A549 (cell line): ENCODE measurements around the gene RAB3IP. TPM values are rescaled to one million over a fixed set of nuclear protein-coding genes. Genes with fewer than 3 reads are reported as not detected.

Experiments
- ATAC-seq, 2 experiments: fragments of 200-7000 bp in 1 of 2; fragments of >200 bp in 1 of 2; cut with Nextera tagmentation in 1 of 2; cut with Tn5 transposase in 1 of 2; 3 replicates each; pipeline versions ENCODE4 v1.8.0 to v1.9.1; 2018 to 2020; ENCODE audit warnings: mild to moderate bottlenecking in 1 of 2, moderate library complexity in 1 of 2
- CTCF ChIA-PET: fragments of 300-600 bp; sonication (Branson Sonifier 250); formaldehyde crosslinking; extraction: SDS; loops from one replicate; lab custom pipeline; 2021; ENCODE audit warnings: antibody characterized with exemption, inconsistent platforms; lab: Yijun Ruan, JAX
- POLR2A ChIA-PET: fragments of 350-600 bp; formaldehyde crosslinking; extraction: SDS; loops from one replicate; lab custom pipeline; 2021; ENCODE audit warnings: antibody characterized with exemption, inconsistent platforms; lab: Yijun Ruan, JAX
- DNase-seq, 2 experiments: peaks; one replicate each; pipeline versions ENCODE4 v3.0.0 to v3.0.0-alpha.2; 2011 to 2016; ENCODE audit warnings: low read depth in 1 of 2, low spot score in 1 of 2
- FAIRE-seq: peaks from 2 replicates; lab custom pipeline; 2011; peaks lifted over from hg19 to GRCh38; lab: Jason Lieb, UNC
- H3K27ac ChIP-seq, 2 experiments: fragments of >200 bp; sonication (Bioruptor Twin); formaldehyde crosslinking; 3 replicates each; pipeline ENCODE4 v1.5.1; 2016 to 2017
- H3K4me1 ChIP-seq: fragments of >200 bp; sonication (Bioruptor Twin); formaldehyde crosslinking; 3 replicates; pipeline ENCODE4 v1.6.1; 2016
- H3K4me2 ChIP-seq: fragments of >200 bp; sonication (Bioruptor Twin); formaldehyde crosslinking; 3 replicates; pipeline ENCODE4 v1.6.1; 2016
- H3K4me3 ChIP-seq: fragments of >200 bp; sonication (Bioruptor Twin); formaldehyde crosslinking; 3 replicates; pipeline ENCODE4 v1.5.1; 2016
- H3K9me3 ChIP-seq: fragments of >200 bp; sonication (Bioruptor Twin); formaldehyde crosslinking; 3 replicates; pipeline ENCODE4 v1.6.1; 2016
- CBX2 ChIP-seq: fragments of 200-600 bp; sonication (generic); IDR thresholded peaks from 2 replicates; pipeline ENCODE4 v1.6.1; 2016; ENCODE audit warnings: low read depth, mild to moderate bottlenecking, borderline replicate concordance
- CEBPB ChIP-seq, 2 experiments: fragments of >200 bp in 1 of 2; sonication (Bioruptor Twin) in 1 of 2; formaldehyde crosslinking in 1 of 2; IDR thresholded peaks; 2 replicates each; pipeline ENCODE4 v1.6.1; 2012 to 2016
- EHF ChIP-seq: fragments of 250-450 bp; sonication (Bioruptor Pico); IDR thresholded peaks from 2 replicates; pipeline ENCODE4 v1.5.0; 2020; ENCODE audit warnings: mild to moderate bottlenecking
- FOSL2 ChIP-seq, 2 experiments: fragments of 450-650 bp in 1 of 2; fragments of >200 bp in 1 of 2; sonication (Bioruptor Twin) in 1 of 2; formaldehyde crosslinking; IDR thresholded peaks; 2 replicates each; pipeline versions ENCODE4 v1.5.0 to v1.6.1; 2016 to 2020; ENCODE audit warnings: mild to moderate bottlenecking in 1 of 2, moderate library complexity in 1 of 2
- HES2 ChIP-seq: fragments of >200 bp; sonication (Bioruptor Twin); formaldehyde crosslinking; IDR thresholded peaks from 2 replicates; pipeline ENCODE4 v1.6.1; 2016
- HEYL ChIP-seq: fragments of 250-450 bp; sonication (Bioruptor Pico); IDR thresholded peaks from 2 replicates; pipeline ENCODE4 v1.8.0; 2021; ENCODE audit warnings: mild to moderate bottlenecking, moderate library complexity
- JUN ChIP-seq, 2 experiments: fragments of >200 bp; sonication (Bioruptor Twin); formaldehyde crosslinking; IDR thresholded peaks; 2 replicates in 1 of 2; 3 replicates in 1 of 2; pipeline ENCODE4 v1.6.1; 2016 to 2017
- KDM1A ChIP-seq: fragments of 200-600 bp; sonication (generic); IDR thresholded peaks from 2 replicates; pipeline ENCODE4 v1.6.1; 2016; ENCODE audit warnings: low read depth, mild to moderate bottlenecking
- NR3C1 ChIP-seq: fragments of >200 bp; sonication (Bioruptor Twin); formaldehyde crosslinking; IDR thresholded peaks from 3 replicates; pipeline ENCODE4 v1.6.1; 2017
- PHF8 ChIP-seq: fragments of 200-600 bp; sonication (generic); IDR thresholded peaks from 2 replicates; pipeline ENCODE4 v1.6.1; 2016; ENCODE audit warnings: low read depth, mild to moderate bottlenecking, antibody characterized with exemption, moderate library complexity, borderline replicate concordance
- RCOR1 ChIP-seq: fragments of 150-350 bp; IDR thresholded peaks from 2 replicates; pipeline ENCODE4 v1.6.1; 2014; ENCODE audit warnings: antibody characterized with exemption, low read length, low read depth
- USF2 ChIP-seq: fragments of 450-650 bp; IDR thresholded peaks from 2 replicates; pipeline ENCODE4 v1.6.1; 2014; ENCODE audit warnings: antibody characterized with exemption
- ZC3H11A ChIP-seq: fragments of 450-650 bp; IDR thresholded peaks from 2 replicates; pipeline ENCODE4 v1.6.1; 2014; ENCODE audit warnings: antibody characterized with exemption, mild to moderate bottlenecking
- ZSCAN20 ChIP-seq: fragments of 250-450 bp; sonication (Bioruptor Pico); IDR thresholded peaks from 2 replicates; pipeline ENCODE4 v1.8.0; 2022; ENCODE audit warnings: mild to moderate bottlenecking, moderate library complexity
- WGBS: methylation state at CpG from one replicate; pipeline ENCODE4 v1.1.6; 2017; ENCODE audit errors: missing lambda C conversion rate; 5-methylcytosine and 5-hydroxymethylcytosine counted together
- polyA plus RNA-seq, 4 experiments: library from polyadenylated mRNA; depleted of rRNA in 3 of 4; stranded (reverse); fragments of >200 nt; fragmentation: RNase III in 1 of 4; extraction: RNeasy Plus Mini Kit Qiagen cat#74134 plus additional on column Dnase treatment in 1 of 4; gene quantifications; 2 replicates in 3 of 4; 3 replicates in 1 of 4; pipeline ENCODE4 v1.2.3, GENCODE V29; 2011 to 2017
- TF ChIP-seq, protein P1 (sequence below): fragments of 150-350 bp; IDR thresholded peaks from 2 replicates; pipeline ENCODE4 v1.6.1; 2014; ENCODE audit warnings: low read depth, mild to moderate bottlenecking, low read length
- TF ChIP-seq, protein P2 (sequence below): fragments of 250-450 bp; sonication (Bioruptor Pico); IDR thresholded peaks from 2 replicates; pipeline ENCODE4 v1.5.0; 2020; ENCODE audit warnings: low read depth, mild to moderate bottlenecking, moderate library complexity

The RAB3IP gene
- polyA plus RNA-seq, 2 of the 4 experiments (the other 2 are of a cell fraction): 12.1 to 46.4 TPM

GRCh38 chr12:69868695-69869094 is 130.0 kb downstream of the RAB3IP start:
- Histone ChIP-seq H3K9me3 (no peaks in the 10 kb centered on the region), H3K4me1 (no peaks in the 10 kb centered on the region), H3K4me2 (no peak overlapping the region), H3K27ac (no peak overlapping the region), H3K4me3 (no peak overlapping the region)
- ATAC-seq (no peak), FAIRE-seq (no peak), DNase-seq (no peak)
- 85% methylated on average over 9 of the region's 9 CpGs for WGBS
- TF ChIP-seq RCOR1: no peak
- no peak for TF ChIP-seq CBX2
- TF ChIP-seq USF2: no peak
- TF ChIP-seq, protein P1, sequence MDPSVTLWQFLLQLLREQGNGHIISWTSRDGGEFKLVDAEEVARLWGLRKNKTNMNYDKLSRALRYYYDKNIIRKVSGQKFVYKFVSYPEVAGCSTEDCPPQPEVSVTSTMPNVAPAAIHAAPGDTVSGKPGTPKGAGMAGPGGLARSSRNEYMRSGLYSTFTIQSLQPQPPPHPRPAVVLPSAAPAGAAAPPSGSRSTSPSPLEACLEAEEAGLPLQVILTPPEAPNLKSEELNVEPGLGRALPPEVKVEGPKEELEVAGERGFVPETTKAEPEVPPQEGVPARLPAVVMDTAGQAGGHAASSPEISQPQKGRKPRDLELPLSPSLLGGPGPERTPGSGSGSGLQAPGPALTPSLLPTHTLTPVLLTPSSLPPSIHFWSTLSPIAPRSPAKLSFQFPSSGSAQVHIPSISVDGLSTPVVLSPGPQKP: no peak
- TF ChIP-seq, protein P2, sequence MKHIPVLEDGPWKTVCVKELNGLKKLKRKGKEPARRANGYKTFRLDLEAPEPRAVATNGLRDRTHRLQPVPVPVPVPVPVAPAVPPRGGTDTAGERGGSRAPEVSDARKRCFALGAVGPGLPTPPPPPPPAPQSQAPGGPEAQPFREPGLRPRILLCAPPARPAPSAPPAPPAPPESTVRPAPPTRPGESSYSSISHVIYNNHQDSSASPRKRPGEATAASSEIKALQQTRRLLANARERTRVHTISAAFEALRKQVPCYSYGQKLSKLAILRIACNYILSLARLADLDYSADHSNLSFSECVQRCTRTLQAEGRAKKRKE (CRISPR knock-in tag): no peak
- TF ChIP-seq ZC3H11A: no peak
- TF ChIP-seq HEYL (CRISPR knock-in tag): no peak
- TF ChIP-seq ZSCAN20: no peak
- no peak for TF ChIP-seq JUN (IDR thresholded peaks at IDR 0.05)
- no peak for TF ChIP-seq KDM1A
- TF ChIP-seq HES2: no peak
- no peak for TF ChIP-seq FOSL2 (IDR thresholded peaks at IDR 0.05)
- TF ChIP-seq FOSL2 (CRISPR knock-in tag; IDR thresholded peaks at IDR 0.05): no peak
- no peak for TF ChIP-seq EHF (CRISPR knock-in tag)
- TF ChIP-seq PHF8: no peak
- no peak for TF ChIP-seq NR3C1
- POLR2A ChIA-PET: no interaction called here
- CTCF ChIA-PET: interaction anchor here (0.8 to 2.7 kb wide), 2 partner anchors 11 to 13 kb away, joined by 3 to 15 read pairs; no protein-coding TSS in a partner anchor

DNA sequence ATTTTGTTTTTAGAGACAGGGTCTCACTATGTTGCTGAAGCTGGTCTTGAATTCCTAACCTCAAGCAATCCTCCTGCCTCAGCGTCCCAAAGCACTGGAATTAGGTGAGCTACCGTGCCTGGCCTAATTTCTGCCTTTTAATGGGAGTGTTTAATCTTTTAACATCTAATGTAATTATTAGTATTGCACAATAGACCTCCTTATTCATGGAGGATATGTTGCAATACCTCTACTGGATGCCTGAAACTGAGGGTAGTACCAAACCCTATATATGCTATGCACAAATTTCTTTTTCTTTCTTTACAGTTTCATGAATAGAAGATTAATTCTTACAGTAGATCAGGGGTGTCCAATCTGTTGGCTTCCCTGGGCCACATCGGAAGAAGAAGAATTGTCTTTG is 134.1 kb downstream of the RAB3IP start:
- 11% methylated on average over 3 of the region's 3 CpGs for WGBS
- no peak for ATAC-seq
- Histone ChIP-seq H3K9me3 (no peaks in the 10 kb centered on the region), H3K4me2 (no peak overlapping the region), H3K4me1 (no peaks in the 10 kb centered on the region), H3K4me3 (no peak overlapping the region), H3K27ac (no peak overlapping the region)
- CTCF ChIA-PET: interaction anchor here (1.1 kb wide), 1 partner anchor 704 kb away, joined by 4 read pairs; no protein-coding TSS in a partner anchor
- no peak for FAIRE-seq
- TF ChIP-seq ZC3H11A (no peak), CEBPB (IDR thresholded peaks at IDR 0.05) (peak; percentile 64 to 77; a peak in 3 of 4 replicates)
- DNase-seq: no peak
- POLR2A ChIA-PET: no interaction called here

Other genes with a start within 250 kb of the RAB3IP start
- 492 and 548 TPM in 2 replicates for gene CCT2, start 153.4 kb upstream of the RAB3IP start, polyA plus RNA-seq (2011; rRNA removed)
- 437 to 442 TPM (median 441 TPM) in 3 replicates for gene CCT2, start 153.4 kb upstream of the RAB3IP start, polyA plus RNA-seq (2017; fragmentation: RNase III; extraction: RNeasy Plus Mini Kit Qiagen cat#74134 plus additional on column Dnase treatment)
- not detected in 2 replicates for gene LRRC10, start 128.0 kb upstream of the RAB3IP start, polyA plus RNA-seq (2011; rRNA removed)
- not detected in 3 replicates for gene LRRC10, start 128.0 kb upstream of the RAB3IP start, polyA plus RNA-seq (2017; fragmentation: RNase III; extraction: RNeasy Plus Mini Kit Qiagen cat#74134 plus additional on column Dnase treatment)
- gene BEST3, start 39.6 kb upstream of the RAB3IP start, polyA plus RNA-seq (2011; rRNA removed): 0.57 and 0.61 TPM in 2 replicates
- 0.78 to 1.2 TPM (median 0.93 TPM) in 3 replicates for gene BEST3, start 39.6 kb upstream of the RAB3IP start, polyA plus RNA-seq (2017; fragmentation: RNase III; extraction: RNeasy Plus Mini Kit Qiagen cat#74134 plus additional on column Dnase treatment)
- 0.12 TPM in 1 of 2 replicates, not detected in the other for gene MYRFL, start 86.4 kb downstream of the RAB3IP start, polyA plus RNA-seq (2011; rRNA removed)
- 0.04 TPM in 1 of 3 replicates, not detected in the others for gene MYRFL, start 86.4 kb downstream of the RAB3IP start, polyA plus RNA-seq (2017; fragmentation: RNase III; extraction: RNeasy Plus Mini Kit Qiagen cat#74134 plus additional on column Dnase treatment)